GM19467 (cell line): ENCODE results near the gene MOB2.
"Not testable (repeated sequence)": the region's sequence is repeated elsewhere in the genome, so short reads cannot be mapped to it uniquely, and the experiment has no call there.

Experiments used
- ATAC-seq: cut with Tn5 transposase; IDR thresholded peaks from one replicate; pipeline ENCODE4 v1.9.1; 2021; ENCODE audit warnings: mild to moderate bottlenecking, moderate library complexity; ENCODE audit not compliant: unreplicated experiment

MOB2 gene

DNA sequence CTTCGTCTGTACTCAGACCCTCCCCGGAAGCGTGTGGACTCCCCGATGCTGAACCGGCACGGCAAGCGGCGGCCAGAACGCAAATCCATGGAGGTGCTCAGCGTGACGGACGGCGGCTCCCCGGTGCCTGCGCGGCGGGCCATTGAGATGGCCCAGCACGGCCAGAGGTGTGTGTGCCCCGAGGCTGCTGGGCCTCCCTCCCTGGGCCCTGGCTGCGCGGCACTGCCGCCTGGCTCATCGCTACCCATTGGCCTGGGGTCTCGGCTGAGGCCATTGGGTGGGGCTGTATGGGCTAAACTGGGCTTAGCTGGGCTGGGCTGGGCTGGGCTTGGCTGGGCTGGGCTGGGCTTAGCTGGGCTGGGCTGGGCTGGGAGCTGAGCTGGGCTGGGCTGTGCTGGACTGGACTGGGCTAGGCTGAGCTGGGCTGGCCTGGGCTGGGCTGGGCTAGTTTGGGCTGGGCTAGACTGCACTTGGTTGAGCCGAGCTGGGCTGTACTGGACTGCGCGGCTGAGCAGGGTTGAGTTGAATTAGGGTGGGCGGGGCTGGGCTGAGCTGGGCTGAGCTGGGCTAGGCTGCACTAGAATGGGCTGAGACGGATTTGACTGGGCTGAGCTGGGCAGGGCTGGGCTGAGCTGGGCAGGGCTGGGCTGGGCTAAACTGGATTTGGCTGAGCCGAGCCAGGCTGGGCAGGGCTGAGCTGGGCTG, 40.7 kb downstream of the MOB2 start:
- ATAC-seq: no peak

DNA sequence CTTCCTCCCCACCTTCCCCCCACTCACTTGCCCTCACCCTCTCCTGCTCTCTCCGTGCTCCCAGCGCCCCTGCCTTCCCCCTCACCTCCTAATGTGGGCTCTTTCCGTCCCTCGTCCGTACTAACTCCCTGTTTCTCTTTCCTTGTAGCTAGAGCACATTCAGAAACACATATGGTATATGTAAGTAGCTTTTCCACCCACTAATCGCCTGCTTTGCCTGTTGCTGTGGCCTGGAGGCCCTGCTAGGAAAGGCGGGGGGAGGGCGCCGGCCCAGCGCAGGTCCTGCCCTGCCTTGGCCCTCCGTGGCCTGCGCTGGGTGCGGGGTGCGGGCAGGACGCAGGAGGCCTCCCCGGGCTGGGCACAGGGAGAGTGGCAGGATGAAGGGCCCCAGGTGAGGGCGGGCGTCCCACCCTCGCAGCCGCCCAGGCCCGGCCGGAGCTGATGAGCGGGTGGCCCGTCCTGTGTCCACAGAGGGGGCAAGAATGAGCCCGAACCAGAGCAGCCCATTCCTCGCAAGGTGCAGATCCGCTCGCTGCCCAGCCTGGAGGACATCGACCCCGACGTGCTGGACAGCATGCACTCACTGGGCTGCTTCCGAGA, 41.7 kb downstream of the MOB2 start:
- no peak for ATAC-seq

DNA sequence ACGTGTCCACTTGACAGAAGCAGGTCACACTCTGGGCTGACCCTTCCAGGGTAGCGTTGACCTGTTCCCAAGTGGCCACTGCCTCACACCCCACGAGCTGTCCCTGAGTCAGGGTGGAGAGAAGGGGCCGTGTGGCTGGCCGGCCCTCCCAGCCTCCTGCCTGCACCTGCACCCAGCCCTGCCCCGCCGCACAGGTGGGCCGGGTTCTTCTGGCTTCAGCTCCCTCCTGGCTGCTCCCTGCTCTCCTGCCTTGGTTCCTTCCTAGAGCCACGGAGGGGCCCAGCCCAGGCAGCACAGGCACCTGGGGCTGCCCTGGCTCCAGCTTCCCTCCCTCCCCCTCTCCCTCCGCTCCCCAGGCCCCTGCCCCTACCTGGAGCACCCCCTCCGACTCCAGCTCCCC, 42.3 kb downstream of the MOB2 start:
- ATAC-seq: no peak

DNA sequence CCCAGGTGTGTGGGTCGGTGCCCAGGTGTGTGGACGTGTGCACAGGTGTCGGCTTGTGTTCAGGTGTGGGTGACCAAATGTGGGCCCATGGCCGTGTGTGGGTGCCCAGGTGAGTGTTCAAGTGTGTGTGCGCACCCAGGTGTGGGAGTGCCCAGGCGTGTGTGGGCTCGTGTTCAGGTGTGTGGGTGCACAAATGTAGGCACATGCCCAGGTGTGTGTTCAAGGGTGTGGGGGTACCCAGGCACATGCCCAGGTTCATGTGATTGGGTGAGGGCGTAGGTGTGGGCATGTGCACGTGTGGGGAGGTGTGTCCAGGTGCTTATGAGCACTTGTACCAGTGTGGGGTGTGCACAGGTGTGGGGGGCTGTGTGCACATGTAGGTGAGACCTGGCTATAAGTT, 42.8 kb downstream of the MOB2 start:
- ATAC-seq: no peak

DNA sequence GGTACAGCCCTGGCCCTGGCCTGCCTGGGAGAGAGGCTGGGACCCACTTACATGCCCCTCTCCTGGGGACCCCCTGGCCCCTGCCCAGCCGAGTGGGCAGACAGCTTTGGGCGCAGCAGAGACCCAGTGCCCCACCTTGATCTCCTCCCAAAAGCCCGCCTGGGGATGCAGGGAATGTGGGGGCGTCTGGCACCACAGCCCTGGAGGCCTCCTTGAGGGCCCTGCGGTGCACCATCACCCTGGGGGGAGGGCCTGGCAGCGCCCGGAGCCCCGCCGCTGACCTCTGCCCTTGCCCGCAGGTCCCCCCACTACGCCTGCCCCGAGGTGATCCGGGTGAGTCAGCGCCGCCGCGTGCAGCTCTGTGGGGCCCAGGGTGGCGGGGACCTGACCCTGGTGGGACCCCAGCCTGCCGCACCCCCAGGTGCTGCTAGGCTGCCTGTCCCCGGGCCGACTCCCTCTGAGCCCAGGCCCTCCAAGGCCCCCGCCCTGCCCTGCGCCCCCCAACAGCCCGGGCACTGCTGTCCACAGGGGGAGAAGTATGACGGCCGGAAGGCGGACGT, 43.7 kb downstream of the MOB2 start:
- no peak for ATAC-seq

DNA sequence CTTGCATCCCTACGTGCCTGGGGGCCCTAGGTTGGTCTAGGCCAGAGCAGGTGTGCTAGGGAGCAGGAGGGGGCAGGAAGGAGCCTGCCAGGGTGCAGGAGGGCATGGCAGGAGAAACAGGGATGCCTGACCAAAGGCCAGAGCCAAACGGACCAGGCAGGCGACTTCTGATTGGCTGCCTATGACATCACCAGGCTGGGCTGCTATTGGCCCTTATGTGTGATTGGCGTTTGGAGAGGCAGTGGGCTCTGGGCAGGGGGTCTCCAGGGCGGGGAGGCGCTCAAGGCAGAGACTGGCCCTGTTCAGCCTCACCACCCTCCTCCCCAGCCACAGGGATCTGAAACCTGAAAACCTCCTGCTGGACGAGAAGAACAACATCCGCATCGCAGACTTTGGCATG, 44.4 kb downstream of the MOB2 start:
- ATAC-seq: no peak

DNA sequence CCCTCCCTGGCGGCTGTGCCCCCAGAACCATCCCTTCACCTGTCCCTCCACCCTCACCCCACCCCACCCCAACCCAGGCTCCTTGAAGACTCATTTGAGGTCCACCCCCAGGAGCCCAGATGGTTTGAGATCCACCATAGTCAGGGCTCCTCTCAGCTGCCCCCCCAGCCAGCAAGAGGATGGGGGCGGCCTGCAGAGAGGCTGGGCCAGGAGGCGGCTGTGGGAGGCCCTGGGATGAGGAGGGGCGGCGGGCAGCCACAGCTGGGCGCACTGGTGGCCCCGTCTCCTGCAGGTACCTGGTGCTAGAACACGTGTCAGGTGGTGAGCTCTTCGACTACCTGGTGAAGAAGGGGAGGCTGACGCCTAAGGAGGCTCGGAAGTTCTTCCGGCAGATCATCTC, 46.1 kb downstream of the MOB2 start:
- no peak for ATAC-seq

DNA sequence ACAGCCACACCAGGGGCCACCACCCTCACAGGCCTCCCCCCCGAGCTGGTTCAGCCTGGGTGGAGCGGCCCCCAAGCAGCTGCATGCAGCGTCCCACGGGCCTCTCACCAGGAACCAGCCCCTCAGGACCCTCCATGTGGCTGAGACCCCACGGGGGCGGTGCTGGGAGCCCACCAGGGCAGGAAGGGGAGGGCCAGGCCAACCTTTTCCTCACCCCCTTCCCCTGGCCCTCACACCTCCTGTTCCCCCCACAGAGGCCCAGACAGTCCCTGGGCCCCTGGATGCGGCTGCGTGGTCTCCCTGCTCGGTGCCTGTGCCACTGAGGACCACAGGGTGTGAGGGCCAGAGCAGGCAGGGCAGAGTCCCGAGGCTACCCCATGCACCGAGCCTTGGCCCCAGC, 46.5 kb downstream of the MOB2 start:
- no peak for ATAC-seq

DNA sequence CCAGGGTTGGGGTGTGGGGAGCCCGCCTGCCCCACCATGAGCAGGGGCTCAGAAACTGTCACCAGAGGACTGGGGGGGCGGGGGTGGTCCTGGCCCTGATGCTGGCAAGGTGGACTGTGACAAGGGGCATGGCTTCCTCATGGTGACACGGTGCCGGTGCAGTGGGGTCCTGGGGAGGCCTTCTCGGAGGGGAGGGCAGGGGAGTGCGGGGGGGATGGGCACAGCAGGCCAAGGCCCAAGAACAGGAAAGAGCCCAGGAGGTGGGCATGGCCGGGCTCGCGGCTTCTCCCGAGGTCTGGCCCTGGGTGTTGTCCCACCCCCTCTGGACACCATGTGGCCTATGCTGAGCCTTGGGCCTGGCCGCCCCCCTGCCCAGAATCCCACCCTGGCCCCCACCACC, 47.2 kb downstream of the MOB2 start:
- no peak for ATAC-seq

DNA sequence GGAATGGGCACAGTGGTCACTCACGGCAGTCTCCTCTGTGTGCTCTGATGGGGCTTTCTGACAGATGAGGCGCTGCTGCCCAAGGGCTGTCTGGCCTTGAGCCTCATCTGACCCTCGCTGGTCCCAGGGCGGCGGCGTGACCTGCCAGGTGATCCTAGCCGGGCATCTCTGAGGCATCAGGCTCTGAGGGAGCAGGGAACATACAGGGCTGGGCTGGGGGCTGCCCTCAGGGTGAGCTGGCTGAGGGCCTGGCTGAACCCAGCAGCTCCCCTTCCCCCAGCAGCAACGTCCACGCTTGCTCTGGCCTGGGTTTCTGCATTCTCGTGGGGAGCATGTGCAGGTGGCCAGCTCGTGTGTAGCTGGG, 47.6 kb downstream of the MOB2 start:
- ATAC-seq: no peak

DNA sequence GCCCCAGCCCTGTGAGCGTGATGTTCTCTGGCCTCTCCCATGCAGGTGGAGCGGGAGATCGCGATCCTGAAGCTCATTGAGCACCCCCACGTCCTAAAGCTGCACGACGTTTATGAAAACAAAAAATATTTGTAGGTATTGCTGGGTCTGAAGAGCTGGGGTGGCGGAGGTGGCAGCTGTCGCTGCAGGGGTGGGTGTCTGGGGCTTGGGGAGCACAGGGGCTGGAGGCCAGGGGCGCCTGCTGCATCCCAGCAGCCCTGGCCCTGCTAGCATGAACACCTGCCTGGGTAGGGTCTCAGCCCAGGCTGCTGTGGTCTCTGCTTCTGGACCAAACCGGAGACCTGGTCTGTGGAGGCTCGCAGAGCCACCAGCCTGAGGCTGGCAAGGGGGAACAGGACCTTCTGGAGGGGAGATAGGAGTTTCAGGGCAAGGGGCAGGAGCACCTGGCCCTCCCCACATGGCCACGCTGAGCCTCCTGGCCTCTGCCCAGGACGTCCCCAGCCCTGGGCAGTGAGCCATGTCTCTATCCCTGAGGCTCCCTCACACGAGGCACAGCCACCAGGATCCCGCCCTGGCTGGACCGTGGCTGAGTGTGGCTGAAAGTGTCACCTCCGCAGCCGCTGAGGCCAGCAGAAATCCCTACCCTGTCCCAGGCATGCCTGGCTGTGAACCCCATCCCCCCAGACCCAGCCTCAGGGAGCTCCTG, 48.2 kb downstream of the MOB2 start:
- no peak for ATAC-seq

DNA sequence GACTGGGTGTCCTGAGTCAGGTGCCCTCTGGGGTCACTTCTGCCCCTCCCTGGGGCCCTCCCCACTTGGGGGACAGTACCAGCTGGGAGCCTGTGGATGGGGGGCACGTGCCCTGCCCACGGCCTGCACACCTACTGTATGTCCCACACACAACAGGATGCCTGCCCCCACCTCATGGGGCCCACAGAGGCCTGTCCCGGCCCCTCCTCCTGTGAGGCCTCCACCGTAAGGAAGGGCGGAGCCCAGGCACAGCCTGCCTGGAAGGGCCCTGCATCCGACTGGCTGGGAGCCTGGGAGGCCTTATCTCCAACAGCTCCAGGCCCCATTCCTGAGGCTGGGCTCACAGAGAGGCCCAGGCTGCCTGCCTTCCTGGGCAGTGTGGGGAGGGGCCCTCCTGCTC, 49.1 kb downstream of the MOB2 start:
- no peak for ATAC-seq

DNA sequence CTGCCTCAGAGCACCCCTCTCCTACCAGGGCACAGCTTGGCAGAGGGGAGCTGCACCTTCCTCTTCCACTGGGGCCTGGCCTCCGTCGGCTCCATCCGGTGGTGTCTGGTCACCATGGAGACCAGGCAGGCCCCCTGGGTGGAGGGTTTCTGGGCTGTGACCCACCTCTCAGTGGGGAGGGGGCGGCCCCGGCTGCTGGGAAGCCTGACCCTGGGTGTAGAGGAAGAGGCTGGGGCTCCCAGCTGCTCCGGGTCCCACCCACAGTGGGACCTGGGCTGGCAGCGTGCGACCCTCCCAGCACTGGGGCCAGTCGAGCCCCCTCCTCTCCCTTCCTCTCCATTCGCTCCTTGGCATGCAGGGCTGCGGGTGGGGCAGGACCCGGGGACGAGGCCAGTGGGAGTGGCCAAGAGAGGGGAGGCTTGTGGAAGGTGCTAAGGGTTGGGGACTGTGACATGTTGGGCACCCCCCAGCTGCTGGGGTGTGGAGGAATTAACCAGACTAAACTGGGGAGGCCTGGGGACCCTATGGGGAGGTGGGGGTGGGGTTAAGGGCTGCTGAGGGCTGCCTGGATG, 50.0 kb downstream of the MOB2 start:
- no peak for ATAC-seq

DNA sequence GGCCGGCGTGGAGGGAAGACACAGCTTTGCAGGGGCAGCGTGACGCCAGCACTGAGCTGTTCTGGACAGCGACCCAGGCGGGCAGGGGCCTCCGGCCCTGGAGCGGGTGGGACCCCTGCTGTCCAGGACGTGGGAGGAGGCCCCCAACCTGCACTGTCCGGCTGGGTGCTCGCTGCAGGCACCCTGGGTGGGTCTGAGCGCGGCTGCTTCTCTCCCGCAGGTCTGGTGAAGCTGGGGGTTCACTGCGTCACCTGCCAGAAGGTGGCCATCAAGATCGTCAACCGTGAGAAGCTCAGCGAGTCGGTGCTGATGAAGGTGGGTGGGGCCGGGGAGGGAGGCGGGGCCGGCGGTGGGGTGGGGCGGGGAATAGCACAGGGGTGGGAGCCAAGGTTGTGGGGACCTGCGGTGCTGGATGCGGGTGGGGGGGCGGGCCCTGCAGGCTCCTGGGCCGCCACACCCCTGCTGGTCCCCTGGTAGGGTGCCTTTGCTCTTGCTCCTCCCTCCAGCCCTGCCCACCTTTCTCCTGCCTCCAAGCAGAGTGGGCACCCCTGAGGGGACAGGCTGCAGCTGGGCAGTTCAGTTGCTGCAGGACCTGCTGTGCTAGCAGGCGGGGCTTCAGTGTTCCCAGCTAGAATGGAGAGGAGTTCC, 50.6 kb downstream of the MOB2 start:
- ATAC-seq: no peak

DNA sequence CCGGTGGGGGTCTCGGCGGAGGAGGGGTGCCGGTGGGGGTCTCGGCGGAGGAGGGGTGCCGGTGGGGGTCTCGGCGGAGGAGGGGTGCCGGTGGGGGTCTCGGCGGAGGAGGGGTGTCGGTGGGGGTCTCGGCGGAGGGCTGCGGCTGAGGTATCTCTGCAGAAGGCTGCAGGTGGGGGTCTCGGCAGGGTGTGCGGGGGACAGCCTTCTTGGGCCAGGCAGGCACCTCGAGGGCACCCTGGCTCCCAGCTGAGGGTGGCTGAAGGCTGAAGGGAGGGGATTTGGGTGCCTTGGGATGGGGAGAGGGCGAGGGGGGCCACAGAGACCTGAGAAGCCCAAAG, 51.1 kb downstream of the MOB2 start:
- not testable (repeated sequence) for ATAC-seq

DNA sequence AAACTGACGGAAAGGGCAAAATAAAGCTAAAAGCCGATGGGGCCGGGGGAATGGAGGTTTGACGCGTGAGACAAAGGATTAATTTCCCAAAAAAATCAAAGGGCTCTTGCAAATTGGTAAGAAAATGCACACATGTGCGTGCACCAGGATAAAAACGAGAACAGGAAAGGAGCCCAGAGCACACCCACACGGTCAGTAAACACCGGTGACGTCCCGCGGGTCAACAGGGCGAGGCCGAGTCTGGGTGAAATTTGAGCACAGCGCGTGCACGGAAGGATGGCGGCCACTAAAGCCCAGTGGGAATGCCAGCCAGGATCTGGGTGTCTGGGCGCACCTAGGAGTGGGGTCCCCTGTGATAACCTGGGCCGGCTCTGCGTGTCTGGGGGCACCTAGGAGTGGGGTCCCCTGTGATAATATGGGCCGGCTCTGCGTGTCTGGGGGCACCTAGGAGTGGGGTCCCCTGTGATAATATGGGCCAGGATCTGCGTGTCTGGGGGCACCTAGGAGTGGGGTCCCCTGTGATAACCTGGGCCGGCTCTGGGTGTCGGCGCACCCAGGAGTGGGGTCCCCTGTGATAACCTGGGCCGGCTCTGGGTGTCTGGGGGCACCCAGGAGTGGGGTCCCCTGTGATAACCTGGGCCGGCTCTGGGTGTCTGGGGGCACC, 52.5 kb downstream of the MOB2 start:
- ATAC-seq: no peak

DNA sequence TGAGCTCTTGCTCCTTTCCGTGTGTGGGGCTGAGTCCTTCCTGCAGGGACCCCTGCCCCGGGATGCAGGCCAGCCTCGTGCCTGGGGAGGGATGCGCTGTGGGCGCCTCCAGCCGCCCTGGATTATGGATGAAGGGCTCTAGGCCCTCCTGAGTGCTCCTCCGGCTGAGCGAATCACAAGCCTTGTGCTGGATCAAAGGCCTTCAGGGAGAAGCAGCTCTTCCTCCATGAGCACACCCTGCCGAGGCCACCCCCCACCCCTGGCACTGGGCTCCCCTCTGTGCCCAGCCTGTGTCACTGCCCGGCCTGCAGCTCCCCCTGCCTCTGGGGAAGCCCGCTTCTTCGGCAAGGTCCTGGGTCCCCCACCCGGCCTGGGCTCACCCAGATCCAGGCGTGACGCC, 53.0 kb downstream of the MOB2 start:
- ATAC-seq: no peak

DNA sequence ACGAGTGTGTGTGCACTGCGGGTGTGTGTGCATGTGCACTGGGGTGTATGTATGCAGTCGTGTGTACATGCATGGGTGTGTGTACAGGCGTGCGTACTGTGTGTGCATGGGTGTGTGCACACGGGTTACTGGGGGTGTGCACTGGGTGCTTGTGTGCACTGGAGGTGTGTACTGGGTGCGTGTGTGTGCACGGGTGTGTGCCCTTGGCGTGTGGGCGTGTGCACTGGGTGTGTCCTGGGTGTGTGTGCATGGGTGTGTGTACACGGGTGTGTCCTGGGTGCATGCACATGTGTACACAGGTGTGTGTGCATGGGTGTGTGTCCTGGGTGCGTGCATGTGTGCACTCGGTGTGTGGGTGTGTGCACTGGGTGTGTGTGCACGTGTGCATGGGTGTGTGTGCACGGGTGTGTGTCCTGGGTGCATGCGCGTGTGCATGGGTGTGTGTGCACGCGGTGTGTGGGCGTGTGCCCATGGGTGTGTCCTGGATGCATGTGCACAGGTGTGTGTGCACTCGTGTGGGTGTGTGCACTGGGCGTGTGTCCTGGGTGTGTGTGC, 57.7 kb downstream of the MOB2 start:
- ATAC-seq: no peak

DNA sequence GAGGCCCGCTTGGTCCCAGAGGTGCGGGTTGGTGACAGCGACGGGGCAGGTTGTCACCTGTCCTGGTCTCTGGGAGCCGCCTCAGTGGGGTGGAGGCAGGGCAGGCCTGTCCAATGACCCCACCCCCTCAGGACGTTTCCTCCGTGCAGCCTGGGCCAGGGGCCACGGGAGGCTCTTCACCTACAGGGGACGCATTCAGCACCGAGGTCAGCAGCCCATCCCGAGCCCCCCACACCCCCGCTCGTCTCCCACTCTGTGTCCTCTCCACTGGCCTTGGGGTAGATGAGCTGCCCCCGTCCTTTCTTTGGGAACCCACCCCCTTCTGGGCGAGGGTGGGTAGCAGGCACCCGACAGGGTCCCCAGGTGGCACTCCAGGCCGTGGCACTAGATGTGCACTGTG, 61.1 kb downstream of the MOB2 start:
- ATAC-seq: no peak

DNA sequence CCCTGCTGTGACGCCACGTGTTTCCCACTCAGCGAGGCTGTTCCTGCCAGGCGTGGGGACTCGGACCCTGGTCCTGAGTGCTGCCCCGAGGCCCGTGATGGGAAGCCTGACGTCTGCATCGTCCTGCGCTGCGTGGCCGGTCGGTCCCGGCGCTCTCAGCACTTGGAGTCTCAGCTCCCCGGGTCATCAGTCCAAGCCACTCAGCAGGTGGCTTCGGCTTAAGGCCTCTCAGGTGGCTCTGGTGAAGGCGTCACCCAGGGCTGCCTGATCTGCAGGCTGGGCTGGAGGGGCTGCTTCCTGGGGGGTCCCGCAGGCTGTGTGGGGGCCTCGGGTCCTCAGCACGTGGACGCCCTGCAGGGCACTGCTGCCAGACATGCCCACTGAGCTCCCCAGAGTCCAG, 61.6 kb downstream of the MOB2 start:
- ATAC-seq: no peak

DNA sequence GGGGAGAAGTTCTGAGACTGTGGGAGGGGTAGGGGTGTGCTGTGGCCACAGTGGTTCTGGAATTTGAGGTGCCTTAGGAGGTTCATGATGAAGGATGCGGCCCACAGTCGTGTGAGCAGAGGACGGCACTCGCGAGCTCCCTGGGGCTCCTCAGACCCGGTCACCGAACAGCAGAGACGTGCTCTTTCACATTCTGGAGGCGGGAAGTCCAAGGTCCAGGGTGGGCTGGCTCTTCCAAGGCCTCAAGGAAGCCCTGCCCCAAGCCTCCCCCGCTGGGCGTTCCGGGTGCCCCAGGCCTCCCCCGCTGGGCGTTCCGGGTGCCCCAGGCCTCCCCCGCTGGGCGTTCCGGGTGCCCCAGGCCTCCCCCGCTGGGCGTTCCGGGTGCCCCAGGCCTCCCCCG, 63.2 kb downstream of the MOB2 start:
- ATAC-seq: not testable (repeated sequence)
